ENCODE measurements around the gene DDX50. TPM values are rescaled to one million over a fixed set of nuclear protein-coding genes. Genes with fewer than 3 reads are reported as not detected.
"Not testable (repeated sequence)": the region's sequence is repeated elsewhere in the genome, so short reads cannot be mapped to it uniquely, and the experiment has no call there.

The DDX50 gene
- total RNA-seq, 2 donors from 2014 or later: 30.6 to 33.9 TPM

DNA sequence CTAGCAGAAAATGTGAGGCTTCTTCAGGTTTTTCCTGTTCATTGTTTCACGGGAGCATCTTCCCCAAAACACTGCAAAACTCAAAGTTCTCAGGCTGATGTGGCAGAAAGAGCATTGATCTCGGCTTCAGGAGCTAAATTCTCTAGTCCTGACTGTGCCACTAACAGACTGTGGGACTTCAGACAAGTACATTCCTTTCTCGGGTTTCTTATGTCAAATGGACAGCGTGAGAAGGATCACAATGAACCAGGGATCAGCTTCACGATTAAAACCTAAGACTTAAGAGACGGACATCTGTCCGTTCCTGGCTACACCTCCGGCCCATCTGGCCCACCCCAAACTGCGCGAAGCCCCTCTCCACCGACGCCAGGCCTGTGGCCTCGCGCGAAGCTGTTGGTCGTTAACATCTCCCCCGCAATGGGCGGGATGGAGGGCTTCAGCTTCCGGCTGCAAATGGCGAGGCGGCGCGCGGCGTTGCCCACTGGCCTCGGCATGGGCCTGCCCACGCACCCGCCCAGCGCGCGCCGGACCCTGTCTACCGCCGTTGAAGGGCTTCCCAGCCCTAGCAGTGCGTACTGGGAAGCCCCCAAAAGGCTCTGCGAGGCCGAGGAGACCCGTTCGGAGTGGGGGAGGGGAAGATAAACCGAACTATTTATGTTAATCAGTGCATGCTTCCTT lies 549 bp upstream of the DDX50 start:
- DNase-seq (ENCODE audit: low spot score) (peak; percentile 22), ATAC-seq (ENCODE audit: insufficient number of reproducible peaks, low FRiP score, low read depth) (peak; percentile 72)
- TF ChIP-seq, protein P1, sequence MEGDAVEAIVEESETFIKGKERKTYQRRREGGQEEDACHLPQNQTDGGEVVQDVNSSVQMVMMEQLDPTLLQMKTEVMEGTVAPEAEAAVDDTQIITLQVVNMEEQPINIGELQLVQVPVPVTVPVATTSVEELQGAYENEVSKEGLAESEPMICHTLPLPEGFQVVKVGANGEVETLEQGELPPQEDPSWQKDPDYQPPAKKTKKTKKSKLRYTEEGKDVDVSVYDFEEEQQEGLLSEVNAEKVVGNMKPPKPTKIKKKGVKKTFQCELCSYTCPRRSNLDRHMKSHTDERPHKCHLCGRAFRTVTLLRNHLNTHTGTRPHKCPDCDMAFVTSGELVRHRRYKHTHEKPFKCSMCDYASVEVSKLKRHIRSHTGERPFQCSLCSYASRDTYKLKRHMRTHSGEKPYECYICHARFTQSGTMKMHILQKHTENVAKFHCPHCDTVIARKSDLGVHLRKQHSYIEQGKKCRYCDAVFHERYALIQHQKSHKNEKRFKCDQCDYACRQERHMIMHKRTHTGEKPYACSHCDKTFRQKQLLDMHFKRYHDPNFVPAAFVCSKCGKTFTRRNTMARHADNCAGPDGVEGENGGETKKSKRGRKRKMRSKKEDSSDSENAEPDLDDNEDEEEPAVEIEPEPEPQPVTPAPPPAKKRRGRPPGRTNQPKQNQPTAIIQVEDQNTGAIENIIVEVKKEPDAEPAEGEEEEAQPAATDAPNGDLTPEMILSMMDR (IDR thresholded peaks at IDR 0.05): no peak
- no peaks in the 10 kb centered on the region for H3K9me3 ChIP-seq
- peak overlapping the region; percentile 91 for H3K4me3 ChIP-seq
- no peaks in the 10 kb centered on the region for H3K27me3 ChIP-seq (replicated peaks; ENCODE audit: insufficient read depth)
- H3K36me3 ChIP-seq: no peaks in the 10 kb centered on the region
- H3K27ac ChIP-seq: peak overlapping the region; percentile 98 to 100
- peaks cover 5 to 23% of the 10 kb centered on the region in 2 donors for H3K4me1 ChIP-seq (ENCODE audit: control insufficient read depth in 1 of 2, low read depth in 2 of 2)

DNA sequence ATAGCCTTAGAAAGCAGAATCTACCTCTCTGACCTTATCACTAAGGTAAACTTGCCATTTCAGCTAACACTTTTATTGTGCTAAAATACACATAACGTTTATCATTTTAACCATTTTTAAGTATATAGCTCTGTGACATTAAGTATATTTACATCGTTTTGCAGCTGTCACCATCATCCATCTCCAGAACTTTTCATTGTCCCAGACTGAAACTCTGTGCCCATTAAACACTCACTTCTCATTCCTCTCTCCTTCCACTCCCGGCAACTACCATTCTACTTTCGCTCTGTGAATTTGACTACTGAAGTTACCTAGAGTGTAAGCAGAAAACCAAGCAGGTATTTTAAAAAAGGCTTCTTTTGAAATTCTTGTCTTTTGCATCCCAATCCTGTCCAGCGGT lies 1.3 kb downstream of the DDX50 start:
- peak overlapping the region; percentile 91 for H3K4me3 ChIP-seq
- ATAC-seq (ENCODE audit: insufficient number of reproducible peaks, low FRiP score, low read depth) (no peak), DNase-seq (ENCODE audit: low spot score) (no peak)
- no peaks in the 10 kb centered on the region for H3K36me3 ChIP-seq
- no peaks in the 10 kb centered on the region for H3K9me3 ChIP-seq
- H3K27me3 ChIP-seq (replicated peaks; ENCODE audit: insufficient read depth): no peaks in the 10 kb centered on the region
- TF ChIP-seq, protein P1 (IDR thresholded peaks at IDR 0.05): no peak
- no peak overlapping the region for H3K27ac ChIP-seq
- peaks cover 5 to 23% of the 10 kb centered on the region in 2 donors for H3K4me1 ChIP-seq (ENCODE audit: control insufficient read depth in 1 of 2, low read depth in 2 of 2)

DNA sequence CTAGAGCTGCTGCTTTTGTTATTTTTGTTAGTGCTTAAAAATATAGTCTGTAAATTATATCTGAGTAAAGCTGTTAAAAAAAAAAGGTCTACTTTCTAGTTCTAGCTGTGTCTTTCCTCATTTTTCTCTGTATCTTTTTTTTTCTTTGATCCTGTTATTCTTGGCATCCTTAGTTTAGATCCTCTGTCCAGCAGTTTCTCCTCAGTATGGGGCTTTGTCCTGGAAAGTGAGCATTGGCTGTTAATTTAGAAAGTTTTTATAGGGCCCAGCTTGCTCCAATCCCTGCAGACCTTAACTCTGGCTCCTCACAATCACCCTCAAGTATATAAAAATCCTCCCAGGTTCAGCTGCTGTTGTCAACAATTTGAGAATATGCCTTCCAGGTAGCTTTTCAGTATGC lies 23.5 kb downstream of the DDX50 start:
- Histone ChIP-seq H3K4me1 (ENCODE audit: control insufficient read depth in 1 of 2, low read depth in 2 of 2) (peaks cover 0 to 13% of the 10 kb centered on the region in 2 donors), H3K27me3 (replicated peaks; ENCODE audit: insufficient read depth) (no peaks in the 10 kb centered on the region), H3K27ac (peak overlapping the region in 1 of 2 donors; percentile 19), H3K4me3 (no peak overlapping the region), H3K36me3 (peaks cover 6% of the 10 kb centered on the region), H3K9me3 (no peaks in the 10 kb centered on the region)
- TF ChIP-seq, protein P1 (IDR thresholded peaks at IDR 0.05): no peak
- no peak for DNase-seq (ENCODE audit: low spot score)
- ATAC-seq (ENCODE audit: insufficient number of reproducible peaks, low FRiP score, low read depth): no peak

DNA sequence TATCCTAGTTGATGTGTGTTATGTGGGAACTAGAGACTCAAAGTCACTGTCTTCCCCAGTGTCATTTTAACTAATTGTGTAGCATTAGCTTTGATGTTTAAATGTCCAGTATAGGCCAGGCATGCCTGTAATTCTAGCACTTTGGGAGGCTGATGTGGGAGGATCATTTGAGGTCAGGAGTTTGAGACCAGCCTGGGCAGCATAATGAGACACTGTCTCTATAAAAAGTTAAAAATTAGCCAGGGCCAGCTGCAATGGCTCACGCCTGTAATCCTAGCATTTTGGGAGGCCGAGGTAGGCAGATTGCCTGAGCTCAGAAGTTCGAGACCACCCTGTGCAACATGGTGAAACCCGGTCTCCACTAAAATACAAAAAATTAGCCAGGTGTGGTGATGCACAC lies 24.4 kb downstream of the DDX50 start:
- DNase-seq (ENCODE audit: low spot score) (no peak), ATAC-seq (ENCODE audit: insufficient number of reproducible peaks, low FRiP score, low read depth) (no peak)
- Histone ChIP-seq H3K4me1 (ENCODE audit: control insufficient read depth in 1 of 2, low read depth in 2 of 2) (peaks cover 0 to 13% of the 10 kb centered on the region in 2 donors), H3K36me3 (peaks cover 3% of the 10 kb centered on the region), H3K27me3 (replicated peaks; ENCODE audit: insufficient read depth) (no peaks in the 10 kb centered on the region), H3K27ac (no peak overlapping the region), H3K9me3 (no peaks in the 10 kb centered on the region), H3K4me3 (no peak overlapping the region)
- TF ChIP-seq, protein P1 (IDR thresholded peaks at IDR 0.05): no peak

DNA sequence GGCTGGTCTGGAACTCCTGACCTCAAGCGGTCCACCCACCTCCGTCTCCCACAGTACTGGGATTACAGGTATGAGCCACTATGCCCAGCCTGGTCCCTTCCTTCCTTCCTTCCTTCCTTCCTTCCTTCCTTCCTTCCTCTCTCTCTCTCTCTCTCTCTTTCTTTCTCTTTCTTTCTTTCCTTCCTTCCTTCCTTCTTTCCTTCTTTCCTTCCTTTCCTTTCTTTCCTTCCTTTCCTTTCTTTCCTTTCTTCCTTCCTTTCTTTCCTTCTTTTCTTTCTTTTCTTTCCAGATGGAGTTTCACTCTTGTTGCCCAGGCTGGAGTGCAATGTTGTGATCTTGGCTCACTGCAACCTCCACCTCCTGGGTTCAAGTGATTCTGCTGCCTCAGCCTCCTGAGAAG lies 28.0 kb downstream of the DDX50 start:
- DNase-seq (ENCODE audit: low spot score); H3K4me1 ChIP-seq (ENCODE audit: control insufficient read depth in 1 of 2, low read depth in 2 of 2); ATAC-seq (ENCODE audit: insufficient number of reproducible peaks, low FRiP score, low read depth); H3K27me3 ChIP-seq (replicated peaks; ENCODE audit: insufficient read depth); H3K36me3 ChIP-seq; H3K4me3 ChIP-seq; H3K27ac ChIP-seq; H3K9me3 ChIP-seq: not testable (repeated sequence)

DNA sequence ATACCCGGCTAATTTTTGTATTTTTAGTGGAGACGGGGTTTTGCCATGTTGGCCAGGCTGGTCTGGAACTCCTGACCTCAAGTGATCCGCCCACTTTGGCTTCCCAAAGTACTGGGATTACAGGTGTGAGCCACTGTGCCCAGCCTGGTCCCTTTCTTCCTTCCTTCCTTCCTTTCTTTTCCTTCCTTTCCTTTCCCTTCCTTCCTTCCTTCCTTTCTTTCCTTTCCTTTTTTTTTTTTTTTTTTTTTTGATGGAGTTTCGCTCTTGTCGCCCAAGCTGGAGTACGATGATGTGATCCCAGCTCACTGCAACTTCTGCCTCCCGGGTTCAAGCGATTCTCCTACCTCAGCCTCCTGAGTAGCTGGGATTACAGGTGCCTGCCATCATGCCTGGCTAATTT lies 28.8 kb downstream of the DDX50 start:
- DNase-seq (ENCODE audit: low spot score); H3K9me3 ChIP-seq; H3K4me1 ChIP-seq (ENCODE audit: control insufficient read depth in 1 of 2, low read depth in 2 of 2); H3K27ac ChIP-seq; H3K36me3 ChIP-seq; ATAC-seq (ENCODE audit: insufficient number of reproducible peaks, low FRiP score, low read depth); H3K27me3 ChIP-seq (replicated peaks; ENCODE audit: insufficient read depth); H3K4me3 ChIP-seq: not testable (repeated sequence)

DNA sequence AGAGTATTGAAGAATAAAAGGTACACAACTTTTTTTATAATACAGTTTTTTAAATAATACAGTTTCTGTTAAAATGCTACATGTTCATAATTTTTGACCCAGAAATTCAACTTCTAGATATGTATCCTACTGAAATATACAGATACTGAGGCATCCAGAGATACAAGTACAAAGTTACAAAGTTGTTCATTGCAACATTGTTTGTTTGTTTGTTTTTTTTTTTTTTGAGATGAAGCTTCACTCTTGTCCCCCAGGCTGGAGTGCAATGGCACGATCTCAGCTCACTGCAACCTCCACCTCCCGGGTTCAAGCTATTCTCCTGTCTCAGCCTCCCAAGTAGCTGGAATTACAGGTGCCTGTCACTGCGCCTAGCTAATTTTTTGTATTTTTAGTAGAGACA lies 31.7 kb downstream of the DDX50 start:
- H3K27ac ChIP-seq; H3K4me3 ChIP-seq; H3K27me3 ChIP-seq (replicated peaks; ENCODE audit: insufficient read depth); H3K4me1 ChIP-seq (ENCODE audit: control insufficient read depth in 1 of 2, low read depth in 2 of 2); H3K9me3 ChIP-seq; H3K36me3 ChIP-seq; ATAC-seq (ENCODE audit: insufficient number of reproducible peaks, low FRiP score, low read depth); DNase-seq (ENCODE audit: low spot score): not testable (repeated sequence)
